KG1 (cell line): ENCODE data around the gene WWP2.
A peak's percentile ranks its signal among the peaks of the same experiment; 100 is the strongest.

Experiments used
- DNase-seq: peaks from one replicate; lab custom pipeline; 2025; lab: John Stamatoyannopoulos, UW

WWP2 gene

GRCh38 chr16:69927056-69927757 is 165.1 kb downstream of the WWP2 start:
- no peak for DNase-seq

GRCh38 chr16:69928856-69929400 is 166.8 kb downstream of the WWP2 start:
- DNase-seq, result no peak

- DNase-seq, result no peak
Observed at GRCh38 chr16:69929480-69929879, 167.3 kb downstream of the WWP2 start.

GRCh38 chr16:69930117-69930776 is 168.1 kb downstream of the WWP2 start:
- peak; percentile 24 for DNase-seq

GRCh38 chr16:69931631-69932030 is 169.5 kb downstream of the WWP2 start:
- no peak for DNase-seq

- DNase-seq, result no peak
Observed at GRCh38 chr16:69932228-69932627, 170.1 kb downstream of the WWP2 start.

- DNase-seq, result no peak
Observed at GRCh38 chr16:69932691-69933392, 170.7 kb downstream of the WWP2 start.

GRCh38 chr16:69934044-69934443 is 171.9 kb downstream of the WWP2 start:
- no peak for DNase-seq

GRCh38 chr16:69934751-69935150 is 172.6 kb downstream of the WWP2 start:
- DNase-seq, result no peak

- DNase-seq, result no peak
Observed at GRCh38 chr16:69935278-69935711, 173.2 kb downstream of the WWP2 start.

GRCh38 chr16:69935740-69936139 is 173.6 kb downstream of the WWP2 start:
- DNase-seq, result no peak

GRCh38 chr16:69936252-69936651 is 174.1 kb downstream of the WWP2 start:
- DNase-seq, result no peak

GRCh38 chr16:69936751-69937211 is 174.6 kb downstream of the WWP2 start:
- no peak for DNase-seq

- DNase-seq, result no peak
Observed at GRCh38 chr16:69937465-69937951, 175.4 kb downstream of the WWP2 start.

GRCh38 chr16:69938981-69939820 is 177.1 kb downstream of the WWP2 start:
- no peak for DNase-seq

- no peak for DNase-seq
Observed at GRCh38 chr16:69939821-69940585, 177.9 kb downstream of the WWP2 start.

- DNase-seq, result no peak
Observed at GRCh38 chr16:69940676-69941075, 178.5 kb downstream of the WWP2 start.

- no peak for DNase-seq
Observed at GRCh38 chr16:69941251-69942098, 179.3 kb downstream of the WWP2 start.

- DNase-seq, result no peak
Observed at GRCh38 chr16:69942099-69942491, 180.0 kb downstream of the WWP2 start.

- no peak for DNase-seq
Observed at GRCh38 chr16:69942627-69943170, 180.6 kb downstream of the WWP2 start.
